Stimulated activated CD8-positive, alpha-beta memory T cell treated with anti-CD3 and anti-CD28 coated beads, Interleukin-15, amount 100 ng/mL, for 4 hours (primary cell): ENCODE measurements around the gene PKNOX2.

ENCODE experiments used
- DNase-seq, 2 donors: peaks; one replicate each; pipeline ENCODE4 v3.0.0-alpha.2; 2020; ENCODE audit warnings: low read depth in 2 of 2

The PKNOX2 gene

DNA sequence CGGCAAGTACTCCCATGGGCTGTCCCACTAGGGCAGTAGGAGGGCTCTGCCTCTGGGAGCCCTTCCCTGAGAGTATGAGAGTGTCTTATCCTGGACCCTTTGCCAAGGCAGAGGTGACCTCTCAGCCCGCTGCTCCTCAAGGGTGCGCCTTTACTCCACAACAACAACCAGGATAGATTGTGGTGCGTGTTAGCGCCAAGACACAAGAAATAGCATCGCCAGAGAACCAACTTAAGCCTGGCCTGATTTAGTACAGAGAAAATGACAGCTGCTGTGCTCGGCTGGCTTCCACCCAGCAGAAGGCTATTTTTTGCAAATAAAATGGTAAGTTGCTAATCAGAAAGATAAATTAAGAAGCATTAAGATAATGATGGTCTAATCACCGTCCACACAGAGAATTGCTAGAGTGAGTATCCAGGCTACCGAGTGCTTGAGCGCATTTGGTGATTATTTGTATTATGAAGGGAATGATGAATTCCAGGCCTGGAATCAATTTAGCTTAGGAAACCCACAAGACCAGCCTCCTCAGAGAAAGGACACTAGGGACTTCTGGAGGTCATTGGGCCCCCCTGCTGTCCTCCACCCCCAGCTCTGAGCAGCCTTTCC lies 119.8 kb downstream of the PKNOX2 start:
- DNase-seq: no peak

DNA sequence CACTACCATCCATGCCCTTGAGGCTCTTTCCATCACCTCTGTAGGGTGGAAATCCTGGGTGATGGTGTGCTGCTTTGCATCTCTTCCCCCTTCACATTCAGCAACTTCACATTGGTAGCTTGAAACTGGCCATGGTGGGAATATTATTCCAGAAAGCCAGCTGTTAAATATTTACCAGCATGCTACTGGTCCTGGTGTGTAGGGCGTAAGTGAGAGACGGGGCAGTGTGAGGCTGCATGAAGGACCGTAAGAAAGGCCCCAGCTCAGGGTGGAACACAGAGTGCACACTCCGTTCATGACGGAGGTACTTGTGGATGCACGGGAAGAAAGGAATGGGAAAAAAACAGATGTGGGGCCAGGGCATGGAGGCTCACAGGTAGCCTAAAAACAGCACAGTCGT lies 121.3 kb downstream of the PKNOX2 start:
- DNase-seq: no peak

- DNase-seq: no peak
Measured at GRCh38 chr11:125286486-125286885, 121.9 kb downstream of the PKNOX2 start.

DNA sequence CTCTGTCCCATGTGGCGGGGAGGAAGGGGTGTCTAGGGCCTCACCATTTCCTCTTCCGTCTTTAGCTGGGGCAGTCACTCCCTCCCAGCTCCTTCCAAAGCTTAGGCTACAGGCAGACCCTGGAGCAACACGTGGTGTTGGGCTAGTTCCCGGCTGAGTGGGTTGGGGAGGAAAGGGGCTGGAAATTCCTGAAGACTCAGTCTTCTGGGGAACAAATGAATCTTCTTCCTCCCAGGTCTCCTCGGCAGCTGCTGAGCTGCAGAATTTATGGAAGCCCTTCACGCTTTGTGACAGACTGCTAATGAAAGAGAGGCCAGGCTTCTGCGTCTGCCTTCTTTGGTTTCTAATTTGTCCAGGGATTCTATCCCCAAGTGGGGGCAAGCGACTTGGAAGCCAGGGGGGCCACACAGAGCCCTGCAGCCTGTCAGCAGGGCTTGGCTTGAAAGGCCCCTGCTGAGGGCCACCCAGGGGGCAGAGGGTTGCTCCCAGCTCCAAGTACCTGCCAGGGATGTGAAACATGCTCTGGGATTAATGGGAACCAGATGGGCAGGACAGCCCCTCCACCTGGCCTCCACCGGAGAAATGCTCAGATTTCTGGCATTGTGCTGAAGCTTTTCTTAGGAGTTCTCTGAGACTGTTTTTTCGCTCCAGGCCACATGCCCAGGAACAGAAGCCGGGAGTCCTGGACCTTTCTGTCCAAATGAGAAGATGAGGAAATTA lies 123.1 kb downstream of the PKNOX2 start:
- DNase-seq: no peak

DNA sequence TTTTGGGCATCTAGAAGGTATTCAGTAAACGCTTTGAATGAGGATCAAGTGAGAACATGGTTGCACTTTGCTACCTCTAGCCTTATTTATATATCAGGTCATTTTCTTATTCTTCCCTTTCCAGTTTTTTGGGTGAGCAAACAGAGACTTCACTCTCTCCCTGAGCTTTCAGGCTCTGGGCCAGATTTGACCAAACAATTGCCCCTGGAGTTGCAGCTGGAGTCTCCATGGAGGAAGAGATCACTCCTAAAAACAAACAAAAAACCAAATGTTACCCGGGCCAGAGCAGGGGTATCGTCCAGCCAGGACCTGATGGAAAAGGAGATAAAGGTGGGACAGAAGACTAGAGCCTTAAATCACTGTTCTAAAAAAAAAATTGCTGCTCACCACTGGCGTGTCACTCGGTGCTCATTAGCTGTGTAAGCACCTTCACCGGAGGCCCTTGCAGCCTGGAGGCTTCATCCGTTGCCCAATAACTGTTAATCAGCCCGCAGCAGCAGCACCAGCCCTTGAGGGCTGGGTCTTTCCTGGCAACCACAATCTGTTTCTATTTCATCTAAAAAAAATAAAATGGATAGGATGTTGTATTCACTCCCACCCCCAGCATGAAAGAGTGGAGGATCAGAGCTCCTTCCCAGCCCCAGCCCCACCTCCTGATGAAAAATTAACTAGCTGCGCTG lies 125.0 kb downstream of the PKNOX2 start:
- no peak for DNase-seq

- no peak for DNase-seq
Measured at GRCh38 chr11:125290263-125290662, 125.7 kb downstream of the PKNOX2 start.

DNA sequence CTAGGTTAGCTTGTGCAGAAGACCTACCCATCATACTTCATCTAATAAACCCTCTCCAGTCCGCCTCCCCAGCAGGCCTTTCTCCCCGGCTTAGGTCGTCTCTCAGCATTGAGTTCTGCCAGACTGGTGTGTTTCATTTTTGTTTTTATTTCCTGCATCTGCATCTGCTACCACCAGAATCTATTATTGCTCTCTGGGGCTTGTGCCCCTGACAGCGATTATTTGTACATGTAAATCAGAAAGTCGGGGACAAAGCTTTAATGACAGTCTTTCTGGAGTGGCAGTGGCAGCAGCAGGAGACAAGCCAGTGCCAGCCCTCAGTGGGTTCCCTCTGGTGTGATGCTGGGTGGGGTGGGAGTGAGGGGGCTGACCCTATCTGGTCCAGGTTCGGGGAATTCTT lies 127.5 kb downstream of the PKNOX2 start:
- no peak for DNase-seq

DNA sequence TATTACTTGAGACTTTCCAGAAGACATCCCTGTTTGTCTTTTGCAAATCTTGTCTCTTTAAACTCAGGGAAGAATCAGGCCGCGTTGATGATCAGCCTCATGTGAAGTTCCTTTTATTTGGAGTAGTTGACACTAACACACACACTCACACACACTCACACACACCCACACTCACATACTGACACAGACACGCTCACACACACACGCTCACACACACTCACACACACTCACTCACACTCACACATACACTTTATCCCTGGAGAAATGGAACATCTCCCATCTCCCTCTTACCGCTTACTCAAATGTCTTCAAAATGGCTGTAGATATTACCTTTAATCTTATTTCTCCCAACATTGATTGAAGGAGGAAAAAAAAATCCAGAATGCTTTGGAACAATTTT lies 129.0 kb downstream of the PKNOX2 start:
- DNase-seq: no peak

- DNase-seq: no peak
Measured at GRCh38 chr11:125295931-125296330, 131.4 kb downstream of the PKNOX2 start.

DNA sequence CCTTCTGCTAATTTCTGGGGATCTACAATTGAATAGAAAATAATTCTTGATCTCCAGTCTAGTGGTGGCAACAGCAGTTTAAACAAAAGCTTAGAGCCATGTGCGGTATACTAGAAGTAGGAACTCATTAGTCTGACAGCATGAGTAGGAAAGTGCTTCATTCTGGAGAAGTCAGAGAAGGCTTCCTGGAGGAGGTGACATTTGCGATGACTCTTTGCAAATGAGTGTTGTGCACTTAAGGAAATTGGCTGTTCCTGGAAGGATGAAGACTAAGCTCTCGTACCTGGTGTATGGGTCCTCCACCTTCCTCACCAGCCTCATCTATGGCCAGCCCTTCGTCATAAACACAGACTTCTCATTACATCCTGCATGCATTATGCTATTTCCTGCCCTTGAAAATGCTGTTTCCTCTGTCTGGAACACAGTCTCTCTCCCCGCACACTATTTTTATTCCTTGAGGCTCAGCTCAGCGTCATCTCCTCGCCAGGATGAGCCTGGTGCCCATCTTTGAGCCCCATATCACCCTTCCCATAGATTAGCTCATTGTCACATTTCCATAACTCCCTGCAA lies 132.9 kb downstream of the PKNOX2 start:
- DNase-seq: no peak

- no peak for DNase-seq
Measured at GRCh38 chr11:125299061-125299615, 134.6 kb downstream of the PKNOX2 start.

- DNase-seq: no peak
Measured at GRCh38 chr11:125299821-125300220, 135.3 kb downstream of the PKNOX2 start.

- DNase-seq: no peak
Measured at GRCh38 chr11:125300791-125301218, 136.3 kb downstream of the PKNOX2 start.

DNA sequence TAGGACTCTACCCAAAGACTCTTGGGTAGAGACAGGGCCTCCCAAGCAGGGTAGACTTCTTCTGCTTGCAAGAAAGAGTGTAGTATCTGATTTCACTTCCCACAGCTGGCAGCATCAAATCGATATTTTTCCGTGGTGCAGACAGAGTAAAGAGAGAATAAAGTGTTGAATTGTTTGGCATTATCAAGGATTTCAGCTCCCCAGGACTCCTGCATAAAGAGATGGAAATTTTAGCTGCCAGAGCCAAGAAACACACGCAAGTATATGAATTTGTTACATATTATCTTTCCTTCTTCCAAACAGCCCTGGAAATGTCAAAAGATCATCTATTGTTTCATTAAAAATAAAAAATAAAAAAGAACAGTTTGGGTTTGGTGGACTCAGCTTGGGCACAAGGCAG lies 136.8 kb downstream of the PKNOX2 start:
- DNase-seq: no peak

DNA sequence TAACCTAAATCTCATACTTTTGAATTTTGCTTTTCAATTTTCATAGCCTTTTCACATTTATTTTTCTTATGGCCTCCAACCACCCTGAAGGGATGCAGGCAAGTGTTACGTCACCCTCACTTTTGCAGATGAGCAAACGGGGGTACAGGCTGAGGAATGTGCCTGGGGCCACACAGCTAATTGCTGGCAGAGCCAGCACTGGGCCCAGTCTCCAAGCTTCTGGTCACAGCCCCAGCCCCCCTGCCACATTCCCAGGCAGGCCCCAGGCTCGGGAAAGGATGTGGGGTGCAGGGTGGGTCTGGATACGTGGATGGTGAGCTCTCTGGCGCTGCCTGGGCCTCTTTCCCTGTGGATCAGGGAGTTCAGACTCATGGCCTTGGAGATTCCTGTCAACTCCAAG lies 138.6 kb downstream of the PKNOX2 start:
- DNase-seq: no peak

DNA sequence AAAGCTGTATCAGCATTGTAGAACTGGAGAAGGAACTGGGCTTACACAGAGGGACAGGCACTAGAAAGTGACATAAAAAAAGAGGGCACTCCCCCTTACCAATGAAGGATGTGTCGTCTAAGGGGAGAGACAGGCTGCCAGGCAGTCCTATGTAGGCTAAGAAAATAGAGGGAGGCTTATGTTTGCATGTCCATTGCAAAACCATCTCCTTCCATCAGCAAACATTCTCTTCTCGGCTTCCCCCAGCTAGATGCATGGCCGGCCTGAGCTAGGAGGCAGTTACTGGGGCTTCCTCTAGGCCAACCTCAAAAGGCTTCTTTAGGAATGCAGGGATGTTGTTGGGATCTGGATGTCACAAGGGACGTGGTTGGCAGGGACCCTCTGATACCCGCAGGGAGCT lies 139.1 kb downstream of the PKNOX2 start:
- DNase-seq: no peak

- DNase-seq: no peak
Measured at GRCh38 chr11:125304136-125304535, 139.6 kb downstream of the PKNOX2 start.

DNA sequence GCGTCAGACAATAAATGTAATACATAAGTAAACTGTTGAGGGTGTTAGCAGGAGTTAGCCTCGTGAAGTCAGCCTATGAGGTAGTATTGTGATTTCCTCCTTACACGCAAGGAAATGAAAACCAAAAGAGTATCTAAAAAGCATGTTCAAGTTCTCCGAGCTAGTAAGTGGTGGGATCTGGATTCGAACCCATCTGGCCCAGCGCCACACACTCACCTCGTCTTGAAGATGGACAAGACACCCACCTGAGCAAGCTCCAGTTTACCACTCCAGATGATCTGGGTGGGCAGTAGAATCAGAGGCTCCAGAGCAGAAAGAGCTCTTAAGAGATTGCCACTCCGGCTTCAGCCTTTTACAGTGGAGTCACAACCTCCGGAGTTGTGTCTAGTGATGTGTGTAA lies 140.3 kb downstream of the PKNOX2 start:
- no peak for DNase-seq

DNA sequence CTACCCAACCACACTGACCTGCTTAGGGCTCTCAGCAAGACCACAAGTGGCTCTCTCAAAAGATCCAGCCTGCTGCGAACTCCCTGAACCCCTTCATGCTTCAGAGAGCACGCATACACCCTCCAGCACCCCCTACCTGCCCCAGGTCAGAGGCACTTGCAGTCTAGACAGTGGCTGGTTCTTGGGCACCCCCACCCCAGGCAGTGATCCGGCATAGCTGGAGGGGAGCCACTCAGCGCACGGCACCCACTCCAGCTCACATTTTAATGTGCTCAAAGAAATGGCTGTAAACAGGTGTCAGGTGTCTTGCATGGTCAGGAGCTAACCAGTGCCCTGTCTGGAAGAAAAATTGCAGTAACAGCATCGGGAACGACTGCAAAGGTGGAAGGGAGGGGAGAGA lies 140.8 kb downstream of the PKNOX2 start:
- DNase-seq: no peak

DNA sequence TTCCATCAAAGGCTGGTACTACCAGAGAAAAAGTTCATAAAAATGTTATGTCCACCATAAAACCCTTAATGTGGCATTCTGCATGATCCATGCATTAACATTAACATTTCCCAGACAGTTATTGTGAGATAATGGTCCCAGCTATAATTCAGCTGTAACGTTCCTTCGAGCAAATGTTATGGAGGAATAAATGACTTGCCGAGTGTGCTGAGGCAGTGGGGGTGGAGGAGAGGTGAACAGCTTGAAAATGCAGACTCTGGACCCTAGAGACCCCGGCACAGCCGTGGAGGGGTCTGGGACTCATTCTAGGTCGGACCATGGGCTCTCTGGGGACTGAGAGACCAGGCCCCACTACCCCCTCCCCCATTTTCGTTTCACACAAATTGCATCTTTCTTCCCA lies 141.9 kb downstream of the PKNOX2 start:
- DNase-seq: no peak

- DNase-seq: no peak
Measured at GRCh38 chr11:125308246-125308645, 143.7 kb downstream of the PKNOX2 start.

GRCh38 chr11:125312391-125312790 lies 147.8 kb downstream of the PKNOX2 start:
- no peak for DNase-seq

- no peak for DNase-seq
Measured at GRCh38 chr11:125312812-125313211, 148.3 kb downstream of the PKNOX2 start.
